DMS53 treated with DMSO at 0.1 percent for 48 hours (cell line): Measurements from ENCODE around the gene SEMA5A.

Experiments
- DNase-seq: peaks from one replicate; lab custom pipeline; 2025; ENCODE audit not compliant: unreplicated experiment; lab: John Stamatoyannopoulos, UW

The SEMA5A gene

GRCh38 chr5:9090381-9091026 is 455.4 kb downstream of the SEMA5A start:
- no peak for DNase-seq

- DNase-seq: no peak
Observed at GRCh38 chr5:9089893-9090292, 456.0 kb downstream of the SEMA5A start.

GRCh38 chr5:9082996-9083395 is 462.9 kb downstream of the SEMA5A start:
- no peak for DNase-seq

- no peak for DNase-seq
Observed at GRCh38 chr5:9072701-9073100, 473.2 kb downstream of the SEMA5A start.

- DNase-seq: no peak
Observed at GRCh38 chr5:9071524-9071923, 474.4 kb downstream of the SEMA5A start.

GRCh38 chr5:9071074-9071473 is 474.8 kb downstream of the SEMA5A start:
- no peak for DNase-seq

GRCh38 chr5:9069650-9070049 is 476.2 kb downstream of the SEMA5A start:
- no peak for DNase-seq

- no peak for DNase-seq
Observed at GRCh38 chr5:9067154-9067553, 478.7 kb downstream of the SEMA5A start.

GRCh38 chr5:9066349-9066748 is 479.5 kb downstream of the SEMA5A start:
- no peak for DNase-seq

- DNase-seq: no peak
Observed at GRCh38 chr5:9063615-9064245, 482.1 kb downstream of the SEMA5A start.

GRCh38 chr5:9062873-9063272 is 483.0 kb downstream of the SEMA5A start:
- DNase-seq: no peak

- DNase-seq: no peak
Observed at GRCh38 chr5:9059920-9060691, 485.8 kb downstream of the SEMA5A start.

GRCh38 chr5:9058666-9059065 is 487.2 kb downstream of the SEMA5A start:
- DNase-seq: no peak

GRCh38 chr5:9058161-9058560 is 487.7 kb downstream of the SEMA5A start:
- no peak for DNase-seq

- no peak for DNase-seq
Observed at GRCh38 chr5:9057406-9058000, 488.4 kb downstream of the SEMA5A start.

GRCh38 chr5:9056046-9056445 is 489.8 kb downstream of the SEMA5A start:
- no peak for DNase-seq

GRCh38 chr5:9054821-9055589 is 490.9 kb downstream of the SEMA5A start:
- DNase-seq: no peak

- DNase-seq: no peak
Observed at GRCh38 chr5:9054322-9054721, 491.6 kb downstream of the SEMA5A start.

GRCh38 chr5:9052421-9052820 is 493.5 kb downstream of the SEMA5A start:
- DNase-seq: no peak

GRCh38 chr5:9051779-9052178 is 494.1 kb downstream of the SEMA5A start:
- DNase-seq: no peak

- no peak for DNase-seq
Observed at GRCh38 chr5:9047932-9048331, 497.9 kb downstream of the SEMA5A start.
